Kidney epithelial cell (primary cell): ENCODE data around the gene SYCP2. TPM values are rescaled to one million over a fixed set of nuclear protein-coding genes. Genes with fewer than 3 reads are reported as not detected.
"Not testable (repeated sequence)": the region's sequence is repeated elsewhere in the genome, so short reads cannot be mapped to it uniquely, and the experiment has no call there.

Source experiments
- DNase-seq: peaks from one replicate; pipeline ENCODE4 v3.0.0-alpha.2; 2010; ENCODE audit warnings: low read depth
- H3K27me3 ChIP-seq: 2 replicates; pipeline ENCODE4 v1.6.0; 2011; ENCODE audit warnings: low read length; ENCODE audit not compliant: control insufficient read depth, insufficient read depth
- H3K36me3 ChIP-seq: 2 replicates; pipeline ENCODE4 v1.5.1; 2011; ENCODE audit warnings: low read length; ENCODE audit not compliant: control insufficient read depth, insufficient read depth
- H3K4me3 ChIP-seq: 2 replicates; pipeline ENCODE4 v1.5.1; 2011; ENCODE audit warnings: low read depth, mild to moderate bottlenecking, control low read depth, low read length
- CTCF ChIP-seq: IDR thresholded peaks from 2 replicates; pipeline ENCODE4 v1.5.1; 2011; ENCODE audit warnings: mild to moderate bottlenecking, moderate library complexity, low read length, control low read depth, inconsistent platforms; ENCODE audit not compliant: insufficient read depth, poor library complexity, severe bottlenecking
- total RNA-seq: library from RNA; depleted of rRNA; stranded (reverse); fragments of >200 nt; gene quantifications from 2 replicates; pipeline ENCODE4 v1.2.3, GENCODE V29; 2015

Gene SYCP2
- total RNA-seq, 1 donor from 2014 or later, result 1.0 TPM

DNA sequence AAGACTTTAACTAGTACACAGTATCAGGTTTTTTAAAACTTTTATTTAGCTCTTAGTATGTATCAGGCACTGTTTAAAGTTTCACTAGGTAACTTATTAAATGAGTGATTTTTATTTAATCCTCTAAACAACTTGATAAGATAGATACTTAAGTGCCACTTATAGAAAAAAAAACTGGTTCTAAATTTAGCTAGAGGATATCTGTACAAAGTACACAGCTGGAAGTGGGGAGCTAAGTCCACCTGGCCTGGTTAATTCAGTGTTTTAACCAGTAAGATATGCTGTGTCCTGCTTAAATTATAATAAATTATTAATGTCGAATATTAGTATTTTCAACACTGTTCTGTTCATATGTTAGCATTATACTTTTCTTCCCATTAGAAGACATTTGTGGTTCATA lies 37.5 kb downstream of the SYCP2 start:
- DNase-seq, result no peak
- no peak overlapping the region for H3K4me3 ChIP-seq
- H3K27me3 ChIP-seq, result no peaks in the 10 kb centered on the region
- no peak for TF ChIP-seq CTCF
- no peaks in the 10 kb centered on the region for H3K36me3 ChIP-seq

DNA sequence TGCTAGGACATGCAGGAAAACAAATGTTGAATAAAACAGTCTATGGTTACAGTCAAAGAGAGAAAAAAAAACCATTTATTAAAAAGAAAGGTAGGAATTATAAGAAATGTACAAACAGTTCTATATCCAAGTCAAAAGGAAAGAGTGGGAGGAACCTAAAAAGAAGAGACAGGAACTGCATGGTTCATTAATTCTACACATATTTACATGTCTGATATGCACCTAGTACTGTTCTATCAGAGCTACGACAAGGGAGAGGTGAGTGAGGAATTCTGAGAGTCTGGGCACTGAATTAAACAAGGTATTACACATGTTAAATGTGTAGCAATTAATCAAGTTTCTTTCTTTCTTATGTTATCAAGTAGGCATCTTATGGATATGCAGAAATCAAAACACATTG lies 41.9 kb downstream of the SYCP2 start:
- no peak for DNase-seq
- TF ChIP-seq CTCF, result no peak
- Histone ChIP-seq H3K4me3 (no peak overlapping the region), H3K27me3 (no peaks in the 10 kb centered on the region), H3K36me3 (no peaks in the 10 kb centered on the region)

- not testable (repeated sequence) for DNase-seq, H3K4me3 ChIP-seq, H3K27me3 ChIP-seq, H3K36me3 ChIP-seq
Observed at GRCh38 chr20:59890035-59890434, 43.4 kb downstream of the SYCP2 start.

DNA sequence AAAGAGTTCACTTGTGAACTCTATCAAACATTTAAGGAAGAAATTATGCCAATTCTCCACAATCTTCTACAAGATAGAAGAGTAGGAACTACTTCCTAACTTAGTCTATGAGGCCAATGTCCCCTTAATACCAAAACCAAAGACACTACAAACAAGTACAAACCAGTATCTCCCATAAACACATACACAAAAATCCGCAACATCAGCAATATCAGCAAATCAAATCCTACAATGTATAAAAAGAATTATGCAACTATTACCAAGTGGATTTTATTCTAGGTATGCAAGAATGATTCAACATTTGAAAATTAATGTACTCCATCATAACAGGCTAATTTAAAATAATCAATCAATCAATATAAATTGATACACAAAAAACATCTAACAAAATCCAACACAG lies 45.4 kb downstream of the SYCP2 start:
- H3K36me3 ChIP-seq, result no peaks in the 10 kb centered on the region
- no peak for DNase-seq
- no peak for TF ChIP-seq CTCF
- no peaks in the 10 kb centered on the region for H3K27me3 ChIP-seq
- no peak overlapping the region for H3K4me3 ChIP-seq

DNA sequence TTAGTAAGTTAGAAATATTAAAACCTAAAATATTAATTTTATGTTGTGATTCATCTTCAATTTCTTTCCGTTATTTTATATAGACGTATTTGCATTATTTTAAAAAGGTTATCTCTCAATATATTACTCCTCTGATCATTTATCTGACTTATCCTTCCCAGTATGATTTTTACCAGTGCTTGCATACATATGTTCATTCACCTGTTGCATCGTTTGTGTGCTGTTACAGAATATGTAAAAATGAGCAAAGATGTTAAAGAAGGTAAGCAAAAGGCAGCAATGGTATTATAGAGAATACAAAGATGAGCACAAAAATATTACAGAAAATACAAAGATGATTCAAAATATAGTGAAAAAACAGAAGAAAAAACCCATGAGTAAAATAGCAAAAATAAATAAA lies 48.9 kb downstream of the SYCP2 start:
- no peak for TF ChIP-seq CTCF
- no peaks in the 10 kb centered on the region for H3K27me3 ChIP-seq
- DNase-seq, result no peak
- no peak overlapping the region for H3K4me3 ChIP-seq
- no peaks in the 10 kb centered on the region for H3K36me3 ChIP-seq

DNA sequence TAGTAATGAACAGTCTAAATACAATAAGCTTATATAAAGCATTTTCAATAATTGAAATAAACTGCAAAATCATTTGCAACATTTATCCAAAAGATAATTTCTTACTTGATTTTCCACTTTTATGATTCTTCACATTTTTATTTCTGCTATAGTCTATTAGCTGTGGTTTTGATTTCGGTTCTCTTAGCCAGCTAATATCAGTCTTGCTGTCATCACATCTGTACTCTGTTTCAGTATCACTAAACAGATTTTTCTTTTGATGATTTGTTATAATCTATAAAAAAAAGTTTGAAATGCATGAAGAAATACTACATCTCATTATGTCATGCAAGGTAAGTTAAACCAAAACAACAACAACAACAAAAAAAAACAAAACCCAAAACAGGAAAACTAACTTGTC lies 53.2 kb downstream of the SYCP2 start:
- Histone ChIP-seq H3K27me3 (no peaks in the 10 kb centered on the region), H3K4me3 (no peak overlapping the region), H3K36me3 (no peaks in the 10 kb centered on the region)
- no peak for TF ChIP-seq CTCF
- no peak for DNase-seq
